AG08395 (cell line): ENCODE results near the gene STX4.

ENCODE experiments used
- DNase-seq: peaks from one replicate; pipeline ENCODE4 v3.0.0; 2012; ENCODE audit warnings: mixed read lengths, low spot score

Gene STX4

GRCh38 chr16:31032736-31033708 lies at the start of gene STX4:
Gene STX4 (plus strand): TSS chr16:31033558. CDS start chr16:31033806, 248 bp downstream.
- peak; percentile 97 for DNase-seq

- no peak for DNase-seq
Observed at GRCh38 chr16:30983898-30984610, 49.3 kb upstream of the STX4 start.

- peak; percentile 95 for DNase-seq
Observed at GRCh38 chr16:30984669-30985400, 48.5 kb upstream of the STX4 start, which contains the start of gene HSD3B7. Gene HSD3B7 (plus strand): TSS chr16:30985207. CDS start chr16:30985659, 452 bp downstream.

GRCh38 chr16:30985401-30986128 lies 47.8 kb upstream of the STX4 start:
- peak; percentile 75 for DNase-seq

GRCh38 chr16:30986129-30986991 lies 47.0 kb upstream of the STX4 start:
- DNase-seq: no peak

- no peak for DNase-seq
Observed at GRCh38 chr16:30987581-30988190, 45.7 kb upstream of the STX4 start.

- DNase-seq: no peak
Observed at GRCh38 chr16:30989469-30990047, 43.8 kb upstream of the STX4 start.

GRCh38 chr16:30990105-30990504 lies 43.3 kb upstream of the STX4 start:
- no peak for DNase-seq

GRCh38 chr16:30991052-30991451 lies 42.3 kb upstream of the STX4 start:
- no peak for DNase-seq

GRCh38 chr16:30992276-30992780 lies 41.0 kb upstream of the STX4 start:
- no peak for DNase-seq

- no peak for DNase-seq
Observed at GRCh38 chr16:30992931-30993816, 40.2 kb upstream of the STX4 start.

- no peak for DNase-seq
Observed at GRCh38 chr16:30995927-30996323, 37.4 kb upstream of the STX4 start.

- peak; percentile 41 for DNase-seq
Observed at GRCh38 chr16:30996324-30996984, 36.9 kb upstream of the STX4 start.

GRCh38 chr16:30996985-30997724 lies 36.2 kb upstream of the STX4 start:
- DNase-seq: peak; percentile 97

- peak; percentile 91 for DNase-seq
Observed at GRCh38 chr16:30997725-30998711, 35.3 kb upstream of the STX4 start.
